HG03571 (cell line): ENCODE measurements around the gene CABLES2.

Experiments used
- ATAC-seq: cut with Tn5 transposase; IDR thresholded peaks from one replicate; pipeline ENCODE4 v1.9.1; 2021; ENCODE audit not compliant: unreplicated experiment

CABLES2 gene

GRCh38 chr20:62351469-62352401 lies 55.4 kb downstream of the CABLES2 start:
- ATAC-seq, result no peak

DNA sequence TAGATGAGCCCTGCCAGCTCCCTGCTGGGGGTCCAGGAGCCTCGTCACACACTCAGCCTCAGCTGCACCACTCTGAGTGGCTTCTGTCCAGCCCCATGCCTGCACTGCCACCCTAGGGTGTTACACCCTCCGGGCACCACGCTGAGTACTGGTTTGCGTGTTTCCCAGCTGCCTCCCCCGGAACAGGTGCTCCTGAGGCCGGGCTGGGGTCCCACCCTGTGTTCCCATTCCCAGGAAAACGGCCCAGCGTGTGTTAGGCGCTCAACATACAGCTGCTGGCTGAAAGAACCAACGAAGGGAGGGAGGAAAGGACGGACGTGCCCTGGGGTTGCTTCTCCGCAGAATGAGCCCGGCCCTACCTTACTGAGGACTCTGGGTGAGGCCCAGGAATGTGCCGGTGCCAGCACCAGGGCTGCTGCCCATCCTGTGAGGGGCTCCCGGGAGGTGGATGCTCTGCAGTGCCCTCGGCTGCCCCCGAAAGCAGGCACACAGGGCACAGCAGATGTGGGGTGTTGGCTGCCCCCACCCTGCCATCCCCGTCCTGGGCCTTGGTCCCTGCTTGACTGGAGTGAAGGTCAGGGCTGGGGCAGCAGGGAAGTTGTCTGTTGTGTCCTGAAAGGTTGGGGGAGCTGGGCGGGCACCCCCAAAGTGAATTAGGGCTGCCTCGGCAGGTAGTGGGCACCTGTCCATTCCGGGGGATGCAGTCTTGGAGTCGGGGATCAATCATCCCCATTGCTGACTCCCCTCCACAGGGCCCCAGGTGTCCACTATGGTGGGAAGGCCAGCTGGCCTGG lies 56.3 kb downstream of the CABLES2 start:
- ATAC-seq, result no peak

GRCh38 chr20:62350098-62350628 lies 56.9 kb downstream of the CABLES2 start:
- no peak for ATAC-seq

DNA sequence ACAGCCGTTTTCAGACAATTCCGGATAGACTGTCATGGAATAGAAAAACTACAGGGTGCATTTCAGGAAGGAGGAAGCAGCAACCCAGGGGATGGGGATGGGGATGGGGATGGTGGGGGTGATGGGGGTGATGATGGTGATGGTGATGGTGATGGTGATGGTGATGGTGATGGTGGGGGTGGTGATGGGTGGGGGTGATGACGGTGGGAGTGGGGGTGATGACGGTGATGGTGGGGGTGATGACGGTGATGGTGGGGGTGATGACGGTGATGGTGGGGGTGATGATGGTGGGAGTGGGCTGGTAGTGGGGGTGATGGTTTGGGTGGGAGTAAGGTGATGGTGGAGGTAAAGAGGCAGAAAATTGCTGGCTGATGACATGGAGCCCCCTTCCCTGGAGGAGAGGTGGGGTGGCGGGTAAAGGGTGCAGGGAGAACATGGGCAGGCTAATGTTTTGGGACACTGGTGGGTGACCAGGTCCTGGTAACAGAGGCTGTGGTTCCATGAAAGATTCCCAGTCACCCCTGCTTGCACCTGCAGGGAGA lies 57.5 kb downstream of the CABLES2 start:
- ATAC-seq, result no peak

DNA sequence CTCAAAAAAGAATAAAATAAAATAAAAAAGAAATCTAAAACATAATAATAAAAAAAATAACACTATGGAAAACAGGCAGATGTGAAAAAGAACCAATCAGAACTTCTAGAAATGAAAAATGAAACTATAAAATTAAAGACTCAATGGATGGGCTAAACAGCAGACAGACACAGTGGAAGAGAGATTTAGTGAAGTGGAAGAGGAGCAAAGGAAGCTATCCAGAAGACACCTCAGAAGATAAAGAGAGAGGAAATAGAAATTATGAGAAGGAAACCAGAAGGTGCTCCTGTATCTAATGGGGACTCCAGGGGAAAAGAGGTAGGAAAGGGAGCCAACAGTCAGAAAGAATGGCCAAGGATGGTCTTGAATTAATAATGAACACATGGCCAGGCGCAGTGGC lies 58.5 kb downstream of the CABLES2 start:
- ATAC-seq, result no peak

DNA sequence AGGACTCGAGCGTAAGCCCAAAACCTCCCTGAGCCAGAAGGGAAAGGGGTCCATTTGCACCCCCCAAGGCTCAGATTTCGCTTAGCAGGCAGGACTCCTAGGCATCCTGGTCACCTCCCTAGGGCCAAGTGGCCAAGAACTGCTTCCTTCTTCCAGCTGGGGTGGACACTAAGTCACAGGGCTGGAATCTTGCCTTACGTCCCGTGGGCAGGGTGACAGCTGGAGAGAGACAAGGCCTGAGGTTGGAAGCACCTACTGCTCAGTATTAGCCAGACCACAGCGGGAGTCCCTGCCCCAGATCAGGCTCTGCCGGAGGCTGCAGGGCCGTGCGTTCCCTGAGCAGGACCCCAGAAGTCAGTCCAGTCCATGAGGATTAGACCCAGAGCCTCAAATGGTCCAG lies 59.6 kb downstream of the CABLES2 start:
- no peak for ATAC-seq

DNA sequence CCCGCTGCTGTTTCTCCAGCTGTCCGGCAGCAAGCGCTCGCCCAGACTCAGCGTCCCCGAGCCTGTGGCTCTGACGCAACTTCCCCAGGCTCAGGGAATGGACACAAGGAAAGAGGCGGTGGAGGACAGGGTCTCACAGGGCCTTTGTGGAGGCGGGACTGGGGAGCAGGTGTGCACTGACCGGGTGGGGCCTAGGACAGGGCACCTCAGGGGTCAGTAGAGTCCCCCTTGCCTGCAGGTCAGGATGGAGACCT lies 60.0 kb downstream of the CABLES2 start:
- no peak for ATAC-seq

- no peak for ATAC-seq
These were observed 60.5 kb downstream of the CABLES2 start for GRCh38 chr20:62346398-62347150.

- ATAC-seq, result no peak
These were observed 61.3 kb downstream of the CABLES2 start for GRCh38 chr20:62345681-62346370.

GRCh38 chr20:62344782-62345181 lies 62.3 kb downstream of the CABLES2 start:
- no peak for ATAC-seq

- ATAC-seq, result no peak
These were observed 63.0 kb downstream of the CABLES2 start for GRCh38 chr20:62344092-62344491.

- no peak for ATAC-seq
These were observed 64.2 kb downstream of the CABLES2 start for GRCh38 chr20:62342910-62343309.

- ATAC-seq, result peak; percentile 71
These were observed 67.4 kb downstream of the CABLES2 start for GRCh38 chr20:62339647-62340062.
